ENCODE data around the gene PAPPA.

The PAPPA gene

DNA sequence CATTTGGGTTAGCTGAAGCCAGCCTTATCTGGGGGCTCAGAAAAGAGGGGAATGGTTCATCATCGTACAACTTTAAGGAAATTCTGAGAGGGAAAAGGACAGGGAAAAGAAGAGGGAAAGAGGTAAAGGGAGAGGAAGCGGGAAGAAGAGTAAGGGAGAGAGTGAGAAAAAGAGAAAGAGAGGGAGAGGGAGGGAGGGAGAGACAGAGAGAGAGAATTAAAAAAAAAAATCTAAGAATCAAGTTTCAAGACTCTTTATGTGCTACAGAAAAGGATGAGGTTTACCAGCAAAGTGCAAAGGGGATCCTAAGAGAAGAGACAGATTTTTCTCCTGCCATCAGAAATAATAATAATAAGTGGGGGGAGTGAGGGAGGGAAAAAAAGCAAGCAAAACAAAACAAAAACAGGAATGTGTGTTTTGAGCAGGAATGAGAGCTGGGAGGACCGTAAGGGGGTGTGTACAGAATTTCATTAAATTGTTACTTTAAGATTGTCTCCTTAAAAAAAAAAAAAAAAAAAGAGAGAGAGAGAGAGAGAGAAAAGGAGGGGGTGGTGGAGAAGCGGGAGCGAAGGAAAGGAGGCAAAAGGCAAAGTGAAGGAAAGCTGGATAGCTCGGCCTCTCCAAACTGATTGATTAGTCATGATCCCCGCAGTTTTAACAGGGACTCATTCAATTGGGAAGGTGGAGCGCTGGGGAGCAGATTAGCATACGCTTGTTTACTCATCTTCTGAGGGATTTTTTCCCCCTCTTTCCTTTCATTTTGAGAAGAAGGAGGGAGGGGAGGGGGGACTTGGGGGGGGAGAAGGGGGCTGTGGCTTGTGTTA, 438 bp upstream of the PAPPA start:
- peak in 1 of 2 experiments; percentile 13 for DNase-seq

GRCh38 chr9:116154334-116154975, 864 bp downstream of the PAPPA start:
- peak in 1 of 2 experiments; percentile 43 for DNase-seq

- DNase-seq, result peak in 1 of 2 experiments; percentile 38
These were observed 1.5 kb downstream of the PAPPA start for GRCh38 chr9:116154976-116155697.

GRCh38 chr9:116155698-116156039, 2.1 kb downstream of the PAPPA start:
- no peak for DNase-seq

GRCh38 chr9:116156621-116157314, 3.2 kb downstream of the PAPPA start:
- DNase-seq, result peak; percentile 91 to 94

- peak in 1 of 2 experiments; percentile 28 for DNase-seq
These were observed 4.0 kb downstream of the PAPPA start for GRCh38 chr9:116157436-116158138.

GRCh38 chr9:116160676-116161571, 7.3 kb downstream of the PAPPA start:
- DNase-seq, result no peak

GRCh38 chr9:116162241-116162781, 8.7 kb downstream of the PAPPA start:
- DNase-seq, result no peak

DNA sequence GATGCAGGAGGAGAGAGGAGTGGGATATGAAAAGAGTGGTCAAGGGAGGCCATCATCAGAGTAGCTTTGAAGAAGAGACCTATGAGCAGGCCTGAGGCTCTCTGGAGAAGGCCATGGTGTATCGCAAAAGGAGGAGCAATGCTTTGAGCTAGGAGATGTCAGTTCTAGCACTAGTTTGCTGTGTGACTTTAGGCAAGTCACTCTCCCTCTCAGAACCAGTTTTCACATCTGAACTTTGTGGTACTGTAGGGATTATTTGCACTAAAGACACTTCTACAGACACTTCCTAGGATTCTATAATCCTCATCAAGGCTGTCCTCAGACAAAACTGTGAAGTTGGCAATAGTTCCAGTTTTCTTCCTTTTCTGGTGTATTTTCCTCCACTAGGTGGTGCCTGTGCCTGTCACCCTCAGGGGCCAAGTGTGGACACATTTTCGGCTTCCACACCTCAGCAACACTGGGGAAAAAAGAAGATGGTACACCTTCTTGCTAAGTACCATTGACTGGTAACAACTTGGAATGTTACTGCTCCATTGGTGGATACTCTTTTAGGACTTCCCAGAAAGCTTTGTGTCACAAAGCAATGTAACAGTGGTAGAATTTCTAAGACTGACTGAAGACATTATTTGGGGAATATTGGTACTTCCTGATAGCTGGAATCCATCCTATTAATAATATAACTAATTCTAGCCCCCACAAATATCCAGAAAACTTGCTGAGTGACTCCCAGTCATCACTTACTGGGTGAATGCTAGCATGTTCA, 9.9 kb downstream of the PAPPA start:
- DNase-seq, result peak in 1 of 2 experiments; percentile 9

GRCh38 chr9:116165912-116166311, 12.3 kb downstream of the PAPPA start:
- DNase-seq, result peak in 1 of 2 experiments; percentile 27

- no peak for DNase-seq
These were observed 13.1 kb downstream of the PAPPA start for GRCh38 chr9:116166713-116167112.

DNA sequence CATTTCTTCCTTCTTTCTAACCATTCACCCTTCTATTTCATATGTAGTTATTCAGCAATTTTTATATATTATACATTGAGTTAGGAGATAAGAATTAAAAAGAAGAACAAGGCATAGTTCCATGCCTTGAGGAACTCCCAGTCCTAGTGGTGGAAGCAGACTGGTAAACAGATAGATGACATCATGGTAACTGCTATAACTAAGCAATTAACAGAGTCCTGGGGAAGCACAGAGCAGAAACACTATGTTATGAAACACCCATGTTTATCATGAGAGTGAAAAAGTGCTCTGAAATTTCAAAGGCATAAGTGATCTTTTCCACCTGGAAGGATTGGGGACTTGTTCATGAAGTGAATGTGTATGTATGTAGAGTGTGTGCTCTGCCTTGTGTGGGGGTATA, 14.6 kb downstream of the PAPPA start:
- no peak for DNase-seq

DNA sequence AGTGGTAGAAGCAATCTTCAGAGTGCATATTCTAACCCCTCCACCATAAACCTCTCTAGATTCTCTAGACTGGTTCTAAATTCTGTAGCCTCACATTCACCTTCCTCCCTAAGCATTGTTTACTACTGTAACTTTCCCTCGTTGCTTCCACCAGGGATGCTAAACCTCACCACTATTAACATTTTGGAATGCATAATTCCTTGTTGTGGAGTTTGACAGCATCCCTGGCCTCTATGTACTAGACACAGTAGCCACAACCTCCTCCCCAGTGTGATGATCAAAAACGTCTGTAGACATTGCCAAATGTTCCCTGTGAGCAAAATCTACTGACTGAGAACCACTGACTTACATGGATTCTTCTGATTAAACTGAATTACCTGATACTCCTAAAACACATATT, 18.6 kb downstream of the PAPPA start:
- no peak for DNase-seq

GRCh38 chr9:116174347-116174746, 20.8 kb downstream of the PAPPA start:
- DNase-seq, result no peak

- no peak for DNase-seq
These were observed 22.0 kb downstream of the PAPPA start for GRCh38 chr9:116175614-116176013.

GRCh38 chr9:116178481-116179211, 25.1 kb downstream of the PAPPA start:
- no peak for DNase-seq

DNA sequence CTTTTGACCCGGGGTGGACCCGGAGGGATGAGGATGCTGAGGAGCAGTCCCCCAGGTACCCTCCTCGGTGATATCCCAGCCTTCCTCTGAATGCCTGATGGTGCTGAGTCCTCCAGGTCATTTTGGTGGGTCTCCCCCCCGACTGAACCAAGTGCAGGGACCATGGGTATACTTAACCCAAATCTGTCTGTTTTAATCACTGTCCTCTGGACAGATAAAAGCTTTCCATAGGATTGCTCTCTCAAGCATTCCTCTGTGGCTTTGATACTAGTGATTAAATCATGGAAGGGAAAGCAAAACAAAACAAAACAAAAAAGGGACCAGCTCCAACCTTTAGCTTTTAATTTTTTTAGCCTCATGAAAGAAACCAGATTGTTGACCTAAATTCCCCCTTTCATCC, 26.0 kb downstream of the PAPPA start:
- DNase-seq, result no peak

DNA sequence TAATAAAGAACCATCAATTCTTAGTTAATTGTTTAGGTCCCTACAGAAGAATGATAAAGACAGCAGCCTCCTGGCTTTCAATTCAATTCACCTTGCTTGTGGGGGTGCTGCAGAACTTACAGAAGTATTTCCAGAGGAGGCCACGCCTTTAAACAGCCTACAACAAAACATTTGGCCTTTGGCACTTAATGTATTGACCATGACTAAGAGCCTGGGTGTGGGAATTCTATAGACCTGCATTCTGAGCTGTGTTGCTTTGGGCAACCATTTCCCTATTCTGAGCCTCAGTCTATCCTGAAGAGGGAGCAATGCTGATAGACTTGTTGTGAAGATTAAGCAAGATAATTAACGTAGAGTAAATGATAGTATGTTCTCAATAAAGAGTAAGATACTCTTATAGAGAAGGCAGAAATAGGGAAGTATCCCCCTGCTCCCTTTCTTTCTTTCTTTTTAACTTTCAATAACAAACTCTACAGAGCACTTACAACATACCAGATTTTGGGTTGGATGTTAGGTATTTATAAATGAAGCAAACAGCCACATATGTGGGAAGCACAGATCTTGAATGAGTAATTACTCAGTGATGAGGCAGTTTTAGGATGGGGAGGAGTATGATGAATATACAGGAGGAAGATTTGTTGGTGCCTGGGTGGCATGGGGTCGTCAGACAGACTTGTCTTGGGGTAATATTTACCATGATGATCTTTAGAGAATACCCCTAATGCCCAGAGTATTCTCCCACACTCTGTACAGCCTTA, 28.4 kb downstream of the PAPPA start:
- no peak for DNase-seq

GRCh38 chr9:116182876-116183275, 29.3 kb downstream of the PAPPA start:
- peak; percentile 46 to 90 for DNase-seq

All from NCI-H524 (cell line).